B cell (primary cell): Measurements from ENCODE around the gene PHF21B.

Experiments used
- EZH2 ChIP-seq: IDR thresholded peaks from 2 replicates; pipeline ENCODE4 v1.6.1; 2012; ENCODE audit warnings: borderline replicate concordance, low read depth, mild to moderate bottlenecking, moderate library complexity, low read length; ENCODE audit not compliant: insufficient read depth, poor library complexity, severe bottlenecking
- TF ChIP-seq, protein P1 (sequence below): fragments of 200-600 bp; IDR thresholded peaks from one replicate; pipeline ENCODE4 v1.8.0; 2022; ENCODE audit warnings: antibody characterized with exemption, mild to moderate bottlenecking

DNA sequence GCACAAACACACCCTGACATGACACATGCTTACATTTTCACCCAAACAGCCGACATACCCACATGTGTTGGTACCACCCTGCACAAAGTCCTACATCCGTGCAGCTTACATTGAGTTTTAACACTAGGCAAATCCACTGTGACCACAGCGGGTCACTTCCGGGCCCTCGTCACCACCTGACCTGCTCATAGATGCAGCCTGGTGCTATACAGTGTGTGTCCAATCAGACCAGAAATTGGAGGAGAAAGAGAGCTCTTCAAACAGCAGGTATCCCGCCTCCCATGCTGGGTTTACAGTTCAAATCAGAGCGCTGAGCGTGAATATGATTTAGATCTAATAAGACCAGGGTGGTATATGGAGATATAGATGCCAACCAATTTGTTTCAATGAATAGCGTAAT, 35.4 kb downstream of the PHF21B start:
- TF ChIP-seq, protein P1, sequence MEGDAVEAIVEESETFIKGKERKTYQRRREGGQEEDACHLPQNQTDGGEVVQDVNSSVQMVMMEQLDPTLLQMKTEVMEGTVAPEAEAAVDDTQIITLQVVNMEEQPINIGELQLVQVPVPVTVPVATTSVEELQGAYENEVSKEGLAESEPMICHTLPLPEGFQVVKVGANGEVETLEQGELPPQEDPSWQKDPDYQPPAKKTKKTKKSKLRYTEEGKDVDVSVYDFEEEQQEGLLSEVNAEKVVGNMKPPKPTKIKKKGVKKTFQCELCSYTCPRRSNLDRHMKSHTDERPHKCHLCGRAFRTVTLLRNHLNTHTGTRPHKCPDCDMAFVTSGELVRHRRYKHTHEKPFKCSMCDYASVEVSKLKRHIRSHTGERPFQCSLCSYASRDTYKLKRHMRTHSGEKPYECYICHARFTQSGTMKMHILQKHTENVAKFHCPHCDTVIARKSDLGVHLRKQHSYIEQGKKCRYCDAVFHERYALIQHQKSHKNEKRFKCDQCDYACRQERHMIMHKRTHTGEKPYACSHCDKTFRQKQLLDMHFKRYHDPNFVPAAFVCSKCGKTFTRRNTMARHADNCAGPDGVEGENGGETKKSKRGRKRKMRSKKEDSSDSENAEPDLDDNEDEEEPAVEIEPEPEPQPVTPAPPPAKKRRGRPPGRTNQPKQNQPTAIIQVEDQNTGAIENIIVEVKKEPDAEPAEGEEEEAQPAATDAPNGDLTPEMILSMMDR = no peak
- no peak for TF ChIP-seq EZH2
